Kidney (tissue), 14 donors: Measurements from ENCODE around the gene TNRC18. TPM values are rescaled to one million over a fixed set of nuclear protein-coding genes. Genes with fewer than 3 reads are reported as not detected.
A peak's percentile ranks its signal among the peaks of the same experiment; 100 is the strongest.

Experiments used
- DNase-seq, 5 donors: peaks; one replicate each; pipeline ENCODE4 v3.0.0-alpha.2; 2013 to 2020
- FAIRE-seq: peaks from 2 replicates; lab custom pipeline; 2012; peaks lifted over from hg19 to GRCh38; lab: Jason Lieb, UNC
- H3K27ac ChIP-seq, 2 donors: one replicate each; pipeline ENCODE4 v1.7.0; 2013; ENCODE audit warnings: low read depth in 2 of 2, low read length in 2 of 2, inconsistent platforms in 1 of 2
- H3K27me3 ChIP-seq: one replicate; pipeline ENCODE4 v1.7.1; 2013; ENCODE audit warnings: low read length, inconsistent platforms; ENCODE audit not compliant: control insufficient read depth, insufficient read depth
- H3K36me3 ChIP-seq, 3 donors: one replicate each; pipeline versions ENCODE4 v1.7.0 to v1.7.1; 2013; ENCODE audit warnings: low read length in 3 of 3, control low read depth in 1 of 3, inconsistent platforms in 1 of 3; ENCODE audit not compliant: insufficient read depth in 3 of 3, control insufficient read depth in 2 of 3
- H3K4me1 ChIP-seq, 3 donors: one replicate each; pipeline versions ENCODE4 v1.7.0 to v1.7.1; 2013; ENCODE audit warnings: low read length in 3 of 3, inconsistent platforms in 1 of 3, low read depth in 1 of 3; ENCODE audit not compliant: control insufficient read depth in 2 of 3, insufficient read depth in 2 of 3
- H3K4me3 ChIP-seq, 3 donors: one replicate each; pipeline versions ENCODE4 v1.7.0 to v1.8.1; 2013; ENCODE audit warnings: low read length in 3 of 3, control low read depth in 1 of 3, inconsistent platforms in 1 of 3
- H3K9ac ChIP-seq, 3 donors: one replicate each; pipeline versions ENCODE4 v1.7.0 to v1.7.1; 2013; ENCODE audit warnings: low read length in 3 of 3, control low read depth in 1 of 3, inconsistent platforms in 1 of 3
- H3K9me3 ChIP-seq, 3 donors: one replicate each; pipeline versions ENCODE4 v1.7.0 to v1.7.1; 2013; ENCODE audit warnings: low read length in 3 of 3, control low read depth in 1 of 3, inconsistent platforms in 1 of 3; ENCODE audit not compliant: control insufficient read depth in 2 of 3, insufficient read depth in 1 of 3
- intact Hi-C: fragments of 100-400 bp; cut with DNase I; formaldehyde crosslinking; loops from one replicate; pipeline ENCODE4 v1.11.1; 2022
- polyA plus RNA-seq: library from polyadenylated mRNA; stranded (reverse); fragments of 350-450 nt; fragmentation: Illumina TruSeq; extraction: RNeasy Lipid Tissue Mini Kit (QIAGEN cat#74804); gene quantifications from one replicate; pipeline ENCODE4 v1.2.3, GENCODE V29; 2014; ENCODE audit warnings: low read depth, low replicate concordance; ENCODE audit not compliant: insufficient read depth
- total RNA-seq: library from RNA; stranded (reverse); fragmentation: NEBNext Ultra II Directional; extraction: Animal tissue kit (Norgen Biotek cat#: 25700); gene quantifications from one replicate; pipeline ENCODE4 v1.2.1, GENCODE V29; 2021
- TF ChIP-seq, protein P1 (sequence below): IDR thresholded peaks from 3 replicates; pipeline ENCODE4 v1.5.1; 2012; ENCODE audit warnings: mild to moderate bottlenecking, moderate library complexity, borderline replicate concordance; ENCODE audit not compliant: insufficient read depth; ENCODE audit errors: extremely low read depth
- donor health status: control.
- donor health status: control.
- donor health status: control.
- donor health status: control.
- donor health status: control.
- donor health status: DM: yes; HTN: yes; CAD: no.
- donor health status: Normal renal cell carcinoma (clear cell type).

The TNRC18 gene
- total and polyA plus RNA-seq, 2 donors from 2014 or later, result 12.5 to 125 TPM

- Histone ChIP-seq H3K27me3 (no peaks in the 10 kb centered on the region), H3K36me3 (peaks cover 6 to 46% (median 7%) of the 10 kb centered on the region in 3 donors), H3K9ac (no peak overlapping the region), H3K4me1 (no peaks in the 10 kb centered on the region), H3K4me3 (no peak overlapping the region), H3K27ac (no peak overlapping the region), H3K9me3 (peaks cover 0 to 9% (median 0%) of the 10 kb centered on the region in 3 donors)
- peak in 1 of 5 donors; percentile 70 for DNase-seq
- TF ChIP-seq, protein P1, sequence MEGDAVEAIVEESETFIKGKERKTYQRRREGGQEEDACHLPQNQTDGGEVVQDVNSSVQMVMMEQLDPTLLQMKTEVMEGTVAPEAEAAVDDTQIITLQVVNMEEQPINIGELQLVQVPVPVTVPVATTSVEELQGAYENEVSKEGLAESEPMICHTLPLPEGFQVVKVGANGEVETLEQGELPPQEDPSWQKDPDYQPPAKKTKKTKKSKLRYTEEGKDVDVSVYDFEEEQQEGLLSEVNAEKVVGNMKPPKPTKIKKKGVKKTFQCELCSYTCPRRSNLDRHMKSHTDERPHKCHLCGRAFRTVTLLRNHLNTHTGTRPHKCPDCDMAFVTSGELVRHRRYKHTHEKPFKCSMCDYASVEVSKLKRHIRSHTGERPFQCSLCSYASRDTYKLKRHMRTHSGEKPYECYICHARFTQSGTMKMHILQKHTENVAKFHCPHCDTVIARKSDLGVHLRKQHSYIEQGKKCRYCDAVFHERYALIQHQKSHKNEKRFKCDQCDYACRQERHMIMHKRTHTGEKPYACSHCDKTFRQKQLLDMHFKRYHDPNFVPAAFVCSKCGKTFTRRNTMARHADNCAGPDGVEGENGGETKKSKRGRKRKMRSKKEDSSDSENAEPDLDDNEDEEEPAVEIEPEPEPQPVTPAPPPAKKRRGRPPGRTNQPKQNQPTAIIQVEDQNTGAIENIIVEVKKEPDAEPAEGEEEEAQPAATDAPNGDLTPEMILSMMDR, result no peak
- no peak for FAIRE-seq
- intact Hi-C loops, result no loop called here
Measured at GRCh38 chr7:5333121-5334045, 90.3 kb downstream of the TNRC18 start.

GRCh38 chr7:5332579-5332978 lies 91.1 kb downstream of the TNRC18 start:
- H3K9ac ChIP-seq, result no peak overlapping the region
- FAIRE-seq, result no peak
- intact Hi-C loops, result no loop called here
- TF ChIP-seq, protein P1, result no peak
- peak in 1 of 5 donors; percentile 65 for DNase-seq
- no peaks in the 10 kb centered on the region for H3K27me3 ChIP-seq
- H3K27ac ChIP-seq, result no peak overlapping the region
- no peak overlapping the region for H3K4me3 ChIP-seq
- peaks cover 0 to 9% (median 0%) of the 10 kb centered on the region in 3 donors for H3K9me3 ChIP-seq
- peaks cover 6 to 42% (median 7%) of the 10 kb centered on the region in 3 donors for H3K36me3 ChIP-seq
- no peaks in the 10 kb centered on the region for H3K4me1 ChIP-seq

- TF ChIP-seq, protein P1, result no peak
- intact Hi-C loops, result no loop called here
- peaks cover 3 to 31% (median 5%) of the 10 kb centered on the region in 3 donors for H3K36me3 ChIP-seq
Measured at GRCh38 chr7:5330288-5330687, 93.3 kb downstream of the TNRC18 start.

More at GRCh38 chr7:5330288-5330687, 93.3 kb downstream of the TNRC18 start:
- Histone ChIP-seq H3K9ac (no peak overlapping the region), H3K27ac (no peak overlapping the region), H3K4me1 (no peaks in the 10 kb centered on the region), H3K4me3 (no peak overlapping the region), H3K27me3 (no peaks in the 10 kb centered on the region), H3K9me3 (no peaks in the 10 kb centered on the region)
- DNase-seq (no peak), FAIRE-seq (no peak)
